Kasumi-1 (cell line): Measurements from ENCODE around the gene DISP2.
A peak's percentile ranks its signal among the peaks of the same experiment; 100 is the strongest.

Source experiments
- DNase-seq, 2 experiments: peaks; one replicate each; lab custom pipeline; 2025; lab: John Stamatoyannopoulos, UW

Gene DISP2

DNA sequence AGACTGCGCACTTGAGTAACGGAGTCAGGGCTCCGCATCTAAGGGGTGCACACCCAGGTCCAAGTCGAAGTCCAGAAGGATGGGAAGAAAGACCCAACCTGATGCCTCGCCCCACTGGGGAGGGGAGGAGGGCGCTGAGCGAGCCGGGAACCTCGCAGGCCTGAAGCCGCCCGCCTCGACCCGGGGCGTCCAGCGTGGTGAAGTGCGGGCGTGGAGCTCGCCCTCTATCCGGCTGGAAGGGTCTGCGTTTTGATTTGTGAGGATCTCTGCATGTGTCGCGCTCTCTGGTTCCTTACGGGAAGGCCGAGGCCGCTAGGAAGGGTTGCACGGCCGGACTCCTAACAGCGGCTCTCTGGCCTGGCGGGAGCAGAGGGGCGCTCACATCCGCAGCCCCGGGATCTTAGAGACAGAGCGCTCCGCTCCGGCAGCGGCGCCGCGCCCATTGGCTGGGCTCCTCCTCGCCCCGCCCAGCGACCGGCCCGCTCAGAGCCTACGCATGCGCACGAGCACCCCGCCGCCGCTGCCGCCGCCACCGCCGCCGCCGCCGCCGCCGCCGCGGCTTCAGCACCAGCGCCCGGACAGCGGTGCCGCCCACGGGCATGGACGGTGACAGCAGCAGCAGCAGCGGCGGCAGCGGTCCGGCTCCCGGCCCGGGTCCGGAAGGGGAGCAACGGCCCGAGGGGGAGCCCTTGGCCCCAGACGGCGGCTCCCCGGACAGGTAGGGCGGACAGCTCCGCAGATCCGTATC is at the start of gene DISP2:
TSS of gene DISP2 (plus strand) at position 497 of the 748 bp plus-strand sequence. CDS start at position 600, 103 bp downstream.
- peak; percentile 31 to 47 for DNase-seq

GRCh38 chr15:40309344-40309862 is 48.6 kb upstream of the DISP2 start:
- no peak for DNase-seq

DNA sequence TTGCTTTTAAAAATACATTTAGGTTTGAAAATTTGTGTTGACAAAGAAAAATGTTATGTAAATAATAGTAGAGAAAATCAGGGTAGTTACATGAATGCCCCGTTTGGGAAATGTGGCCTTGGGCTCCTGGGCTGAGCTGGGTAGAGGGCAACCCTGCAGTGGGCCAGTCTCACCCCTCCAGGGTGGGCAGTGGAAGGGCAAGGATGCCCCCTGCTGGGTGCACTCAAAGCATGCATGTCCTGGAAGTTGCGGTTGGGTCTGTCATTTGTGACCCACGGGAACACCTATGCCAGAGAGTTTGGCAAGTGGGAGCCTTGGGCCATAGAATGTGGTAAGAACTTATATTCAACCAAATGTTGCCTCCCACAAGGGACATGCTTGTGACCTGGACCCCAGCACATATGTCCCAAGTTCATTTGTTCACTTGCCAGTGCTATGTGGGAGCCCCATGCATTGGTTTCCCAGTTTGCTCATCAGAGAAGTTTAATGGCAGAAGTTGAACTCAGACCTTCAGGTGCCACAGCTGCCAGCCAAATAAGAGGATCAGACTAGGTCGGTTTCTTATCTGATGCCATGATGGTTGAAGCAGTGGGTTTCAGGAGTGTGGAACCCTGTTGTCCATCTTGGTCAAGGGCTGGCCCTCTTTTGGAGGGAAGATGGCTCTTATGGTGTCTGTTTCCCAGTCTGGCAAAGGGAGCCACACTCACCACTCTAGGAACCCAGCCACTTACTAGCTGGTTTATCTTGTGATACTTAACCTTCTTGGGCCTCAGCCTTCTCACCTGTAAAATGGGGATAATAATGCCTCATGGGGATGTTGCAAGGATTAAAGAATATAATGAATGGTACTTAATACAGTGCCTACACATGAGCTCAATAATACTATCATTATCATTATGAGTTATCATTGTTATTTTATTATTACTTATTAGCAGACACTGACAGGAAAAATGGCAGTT is 47.7 kb upstream of the DISP2 start:
- DNase-seq, result peak; percentile 29 to 50

DNA sequence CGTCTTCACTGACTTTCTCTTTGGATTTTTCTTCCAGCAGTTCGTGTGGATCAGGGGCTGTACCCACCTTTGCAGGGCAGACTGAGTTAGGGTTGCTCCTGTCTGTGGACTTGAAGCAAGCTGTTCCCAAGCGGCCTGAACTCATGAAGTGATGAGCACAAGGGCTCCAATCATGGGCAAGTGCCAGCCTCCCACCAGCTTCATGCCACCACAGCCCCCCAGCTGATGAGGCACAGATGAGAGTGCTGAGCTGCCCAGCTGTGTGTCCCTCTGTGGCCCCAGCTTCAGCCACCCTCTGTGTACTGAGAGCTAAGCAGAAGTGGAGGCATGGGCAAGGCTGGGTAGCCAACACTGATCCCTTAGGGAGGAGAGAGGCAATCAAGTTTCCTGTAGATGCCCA is 47.0 kb upstream of the DISP2 start:
- DNase-seq, result no peak

DNA sequence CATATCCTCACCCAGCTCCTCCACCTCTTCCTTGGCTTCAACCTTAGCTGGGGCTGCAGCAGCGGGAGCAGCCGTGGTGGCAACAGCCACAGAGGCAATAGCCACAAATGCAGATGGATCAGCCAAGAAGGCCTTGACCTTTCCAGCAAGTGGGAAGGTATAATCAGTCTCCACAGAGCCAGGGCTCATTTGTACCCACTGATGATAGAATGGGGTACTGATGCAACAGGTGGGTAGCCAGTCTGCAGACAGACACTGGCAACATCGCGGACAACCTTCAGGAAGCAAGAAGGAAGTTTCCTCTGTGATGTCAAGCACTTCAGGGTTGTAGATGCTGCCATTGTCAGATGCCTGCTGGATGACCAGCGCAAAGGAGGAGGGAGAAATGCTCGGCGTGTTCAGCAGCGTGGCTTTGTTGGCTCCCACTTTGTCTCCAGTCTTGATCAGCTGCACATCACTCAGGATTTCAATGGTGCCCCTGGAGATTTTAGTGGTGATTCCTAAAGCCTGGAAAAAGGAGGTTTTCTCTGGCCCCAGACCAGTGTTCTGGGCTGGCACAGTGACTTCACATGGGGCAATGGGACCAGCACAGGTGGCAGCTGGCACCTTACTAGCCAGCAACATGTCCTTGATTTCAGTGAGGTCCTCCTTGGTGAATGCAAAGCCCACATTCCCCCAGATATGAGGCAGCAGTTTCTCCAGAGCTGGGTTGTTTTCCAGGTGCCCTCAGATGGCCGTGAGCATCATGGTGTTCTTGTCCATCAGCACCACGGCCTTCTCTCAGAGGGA is 45.5 kb upstream of the DISP2 start:
- no peak for DNase-seq

GRCh38 chr15:40313531-40314398 is 44.3 kb upstream of the DISP2 start:
- DNase-seq, result peak; percentile 64 to 75

DNA sequence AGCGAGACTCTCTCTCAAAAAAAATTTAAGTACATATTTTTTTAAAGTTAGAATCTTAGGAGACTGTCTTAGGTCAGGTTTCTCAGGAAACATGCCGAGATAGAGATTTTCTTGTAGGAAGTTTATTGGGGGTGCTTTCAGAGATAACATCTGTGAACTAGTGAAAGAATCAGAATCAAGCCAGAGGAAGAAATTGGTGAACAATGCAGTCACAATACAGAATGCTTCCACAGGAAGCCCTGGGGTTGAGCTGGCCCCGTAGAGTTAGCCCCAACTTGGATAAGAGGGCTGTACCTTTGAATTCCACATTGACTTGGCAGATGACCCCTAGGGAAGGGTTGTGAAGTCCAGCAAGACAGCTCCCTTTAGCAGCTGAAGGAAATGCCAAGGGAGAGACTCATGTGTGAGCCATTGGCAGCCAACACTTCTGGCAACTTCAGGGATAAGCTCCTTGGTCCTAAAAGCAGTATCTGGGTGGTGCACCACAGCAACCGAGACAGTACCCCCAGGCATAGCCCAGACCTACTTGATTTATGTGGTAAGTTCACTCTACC is 43.2 kb upstream of the DISP2 start:
- no peak for DNase-seq

- DNase-seq, result no peak
Observed at GRCh38 chr15:40316931-40317330, 41.1 kb upstream of the DISP2 start.

- no peak for DNase-seq
Observed at GRCh38 chr15:40317580-40317979, 40.4 kb upstream of the DISP2 start.

GRCh38 chr15:40320409-40320808 is 37.6 kb upstream of the DISP2 start:
- no peak for DNase-seq

DNA sequence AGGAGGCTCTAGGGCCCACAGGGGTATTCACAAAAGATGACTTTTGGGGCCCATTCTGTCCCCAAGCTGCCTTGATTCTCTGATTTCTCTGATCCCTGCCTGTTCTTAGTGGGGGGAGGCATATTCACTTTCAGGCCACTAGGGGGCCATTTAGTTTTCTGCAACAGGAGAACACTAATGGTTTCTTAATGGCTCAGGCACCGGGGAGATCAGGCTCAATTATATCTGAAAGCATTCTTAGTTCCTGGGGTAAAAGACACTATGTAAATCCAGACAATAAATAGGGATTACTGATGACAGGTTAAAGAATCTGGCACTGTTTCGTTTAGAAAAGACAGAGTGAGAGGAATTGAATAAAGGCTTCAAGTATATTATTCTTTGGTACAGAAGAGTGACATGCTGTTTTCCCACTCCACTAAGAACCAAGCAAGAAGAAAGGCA is 37.1 kb upstream of the DISP2 start:
- peak; percentile 53 to 68 for DNase-seq

- no peak for DNase-seq
Observed at GRCh38 chr15:40322531-40323238, 35.3 kb upstream of the DISP2 start.

GRCh38 chr15:40323239-40323952 is 34.6 kb upstream of the DISP2 start, which contains the start of gene INAFM2:
Gene INAFM2, plus strand, starts transcription at chr15:40323692. Its CDS starts 364 bp downstream, at chr15:40324056.
- DNase-seq, result peak; percentile 84 to 90

DNA sequence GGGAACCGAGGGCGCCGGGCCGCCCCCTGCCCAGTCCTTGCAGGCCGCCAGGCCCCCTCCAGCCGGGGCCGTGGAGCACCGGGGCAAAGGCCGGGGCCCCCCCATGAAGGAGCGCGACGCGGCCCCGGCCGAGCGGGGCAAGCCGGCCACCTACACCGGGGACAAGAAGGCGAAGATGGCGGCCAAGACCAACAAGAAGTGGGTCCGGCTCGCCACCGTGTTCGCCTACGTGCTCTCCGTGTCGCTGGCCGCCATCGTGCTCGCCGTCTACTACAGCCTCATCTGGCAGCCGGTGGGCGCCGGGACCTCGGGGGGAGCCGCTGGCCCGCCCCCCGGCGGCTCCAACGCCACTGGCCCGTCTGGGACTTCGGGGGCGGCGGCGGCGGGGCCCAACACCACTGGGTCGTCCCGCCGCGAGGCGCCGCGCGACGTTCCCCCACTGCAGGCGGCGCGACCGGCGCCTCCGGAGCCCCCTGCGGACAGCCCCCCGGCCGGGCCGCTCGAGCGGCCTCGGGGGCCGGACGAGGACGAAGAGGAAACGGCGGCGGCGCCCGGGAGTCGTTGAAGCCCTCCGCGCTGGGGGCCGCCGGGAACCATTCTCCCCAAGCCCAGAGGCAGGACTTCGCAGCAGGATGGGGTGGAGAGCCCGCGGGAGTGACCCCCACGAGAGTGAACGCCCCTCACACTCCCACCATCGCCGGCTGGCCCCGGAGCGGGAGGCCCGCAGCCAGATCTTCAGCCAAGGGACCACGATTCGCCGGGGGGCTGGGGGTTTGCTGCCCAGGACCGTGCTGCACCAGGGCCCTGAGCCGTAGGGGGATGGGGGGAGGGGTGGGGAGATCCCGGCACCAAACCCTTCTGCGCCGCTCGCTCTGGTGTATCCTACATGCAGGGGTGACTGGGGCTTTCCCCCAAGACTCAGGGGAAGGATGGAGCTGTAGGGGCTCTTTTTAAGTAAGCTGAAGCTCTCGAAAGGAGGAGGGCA is 33.8 kb upstream of the DISP2 start:
- DNase-seq, result no peak

- DNase-seq, result no peak
Observed at GRCh38 chr15:40325188-40325587, 32.8 kb upstream of the DISP2 start.

DNA sequence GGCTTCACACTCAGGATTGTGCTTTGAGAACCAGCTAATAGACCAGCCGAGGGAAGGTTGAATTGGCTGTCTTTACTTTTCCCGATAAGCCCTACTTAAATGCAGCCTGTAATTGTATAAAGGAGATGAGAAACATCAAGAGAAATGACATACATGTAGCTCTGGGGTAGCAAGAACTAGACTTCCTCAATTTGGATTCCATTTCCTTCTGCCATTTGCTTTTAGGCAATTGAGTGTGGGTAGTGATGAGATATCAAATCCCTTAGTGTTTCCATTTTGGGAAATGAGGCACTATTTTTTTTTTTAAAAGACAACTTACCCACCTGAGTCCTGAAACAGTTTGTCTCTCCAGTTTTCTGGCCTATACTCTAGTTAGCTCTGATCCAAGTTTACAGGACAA is 32.3 kb upstream of the DISP2 start:
- no peak for DNase-seq

- no peak for DNase-seq
Observed at GRCh38 chr15:40327457-40327856, 30.6 kb upstream of the DISP2 start.

DNA sequence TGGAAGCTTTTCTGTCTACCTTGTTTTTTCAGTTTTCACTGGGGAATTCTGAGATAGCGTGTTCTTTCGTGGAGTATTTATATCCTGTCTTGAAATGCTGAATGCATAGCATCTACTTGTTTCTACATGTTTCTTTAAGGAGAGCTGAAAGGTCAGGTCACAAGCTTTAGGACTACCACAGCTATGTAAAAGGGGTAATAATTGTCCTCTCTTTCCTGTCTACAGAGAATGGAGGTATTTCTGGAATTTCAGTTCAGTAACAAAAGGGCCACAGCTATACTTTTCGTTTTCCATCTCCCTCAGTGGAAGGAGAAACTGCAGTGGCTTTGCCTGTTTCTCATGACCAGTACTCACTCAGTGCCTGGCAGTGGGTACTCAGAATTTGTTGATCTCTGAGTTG is 29.8 kb upstream of the DISP2 start:
- no peak for DNase-seq
